Neural crest cell (in vitro differentiated cells): ENCODE data around the gene EPB41. TPM values are rescaled to one million over a fixed set of nuclear protein-coding genes. Genes with fewer than 3 reads are reported as not detected.

Experiments used
- DNase-seq: peaks from one replicate; pipeline ENCODE4 v3.0.0; 2021; ENCODE audit warnings: low read depth, mixed read lengths, low spot score
- H3K27ac Mint-ChIP-seq: one replicate; pipeline ENCODE4 v1.8.0; 2021; ENCODE audit warnings: mild to moderate bottlenecking, mixed read lengths; ENCODE audit not compliant: unreplicated experiment
- H3K27me3 Mint-ChIP-seq: 2 replicates; pipeline ENCODE4 v1.8.0; 2021; ENCODE audit warnings: low read depth, mild to moderate bottlenecking, mixed read lengths
- H3K36me3 Mint-ChIP-seq: 2 replicates; pipeline ENCODE4 v1.8.0; 2021; ENCODE audit warnings: low read depth, mild to moderate bottlenecking, mixed read lengths
- H3K4me1 Mint-ChIP-seq: 2 replicates; pipeline ENCODE4 v1.8.0; 2021; ENCODE audit warnings: mixed read lengths
- H3K4me3 Mint-ChIP-seq: one replicate; pipeline ENCODE4 v1.8.0; 2021; ENCODE audit warnings: mild to moderate bottlenecking, mixed read lengths
- H3K9me3 Mint-ChIP-seq: 2 replicates; pipeline ENCODE4 v1.8.0; 2021; ENCODE audit warnings: mixed read lengths
- CTCF ChIP-seq: fragments of 200-600 bp; sonication (generic); conservative IDR thresholded peaks from 2 replicates; pipeline ENCODE4 v1.5.0; 2021; ENCODE audit warnings: antibody characterized with exemption, mild to moderate bottlenecking
- total RNA-seq: library from RNA; stranded (reverse); gene quantifications from 2 replicates; pipeline ENCODE4 v1.2.1, GENCODE V29; 2021

Gene EPB41
- total RNA-seq, 1 donor from 2014 or later, result 108 TPM

DNA sequence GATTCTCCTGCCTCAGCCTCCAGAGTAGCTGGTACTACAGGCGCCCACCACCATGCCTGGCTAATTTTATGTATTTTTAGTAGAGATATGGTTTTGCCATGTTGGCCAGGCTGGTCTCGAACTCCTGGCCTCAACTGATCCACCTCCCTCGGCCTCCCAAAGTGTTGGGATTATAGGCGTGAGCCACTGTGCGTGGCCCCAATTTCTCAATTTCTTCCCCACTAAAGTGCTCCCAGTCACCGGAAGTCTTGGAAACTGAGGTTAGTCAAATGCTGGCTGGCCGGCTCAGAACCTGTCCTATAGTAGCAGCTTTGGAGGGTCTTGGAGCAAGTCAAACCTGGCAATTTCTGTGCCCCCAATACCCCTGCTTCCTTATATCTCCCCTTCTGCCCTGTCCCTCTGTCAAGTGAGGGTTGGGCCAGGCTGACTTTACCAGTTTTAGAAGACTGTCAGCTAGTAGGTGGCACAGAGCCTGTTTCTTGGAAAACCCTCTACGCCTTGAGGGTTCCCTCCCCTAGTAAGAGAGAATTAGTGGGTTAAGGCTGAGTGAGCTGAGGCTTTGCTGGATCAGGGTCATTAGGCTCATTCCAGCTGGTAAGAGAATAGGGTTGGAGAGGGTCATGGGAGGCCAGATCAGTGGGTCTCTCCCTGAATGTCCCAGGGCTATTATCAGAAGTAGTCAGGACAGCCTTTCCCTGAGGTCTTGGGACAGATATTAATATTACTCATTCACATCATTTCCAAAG, 8.3 kb upstream of the EPB41 start:
- Mint-ChIP-seq H3K27ac (peak overlapping the region; percentile 53), H3K9me3 (peaks cover 2% of the 10 kb centered on the region), H3K4me3 (no peak overlapping the region), H3K27me3 (no peaks in the 10 kb centered on the region), H3K36me3 (no peaks in the 10 kb centered on the region), H3K4me1 (peaks cover 11% of the 10 kb centered on the region)
- no peak for TF ChIP-seq CTCF
- DNase-seq, result no peak

DNA sequence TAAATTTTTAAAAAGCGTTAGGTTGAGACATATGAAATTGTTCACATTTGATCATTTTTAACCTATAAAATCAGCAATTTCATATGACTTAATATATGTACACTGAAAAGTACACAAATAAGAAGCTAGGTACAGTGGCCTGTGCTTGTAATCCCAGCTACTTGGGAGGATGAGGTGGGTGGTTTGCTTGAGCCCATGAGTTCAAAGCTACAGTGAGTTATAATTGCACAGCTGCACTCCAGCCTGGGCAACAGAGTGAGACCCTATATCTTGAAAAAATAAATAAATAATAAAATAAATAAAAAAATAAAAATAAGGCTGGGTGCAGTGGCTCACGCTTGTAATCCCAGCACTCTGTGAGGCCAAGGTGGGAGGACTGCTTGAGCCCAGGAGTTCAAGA, 5.2 kb upstream of the EPB41 start:
- no peak for TF ChIP-seq CTCF
- no peak for DNase-seq
- no peak overlapping the region for H3K4me3 Mint-ChIP-seq
- peaks cover 2% of the 10 kb centered on the region for H3K9me3 Mint-ChIP-seq
- H3K4me1 Mint-ChIP-seq, result peaks cover 20% of the 10 kb centered on the region
- H3K36me3 Mint-ChIP-seq, result no peaks in the 10 kb centered on the region
- no peak overlapping the region for H3K27ac Mint-ChIP-seq
- no peaks in the 10 kb centered on the region for H3K27me3 Mint-ChIP-seq

- H3K4me3 Mint-ChIP-seq, result peak overlapping the region; percentile 21
- no peaks in the 10 kb centered on the region for H3K9me3 Mint-ChIP-seq
- TF ChIP-seq CTCF, result no peak
- H3K36me3 Mint-ChIP-seq, result no peaks in the 10 kb centered on the region
- DNase-seq, result no peak
- H3K27ac Mint-ChIP-seq, result no peak overlapping the region
- peaks cover 27% of the 10 kb centered on the region for H3K4me1 Mint-ChIP-seq
- no peaks in the 10 kb centered on the region for H3K27me3 Mint-ChIP-seq
Measured at GRCh38 chr1:28910379-28911115, 3.8 kb upstream of the EPB41 start.

GRCh38 chr1:28913786-28914227, 562 bp upstream of the EPB41 start:
- no peak for DNase-seq
- no peaks in the 10 kb centered on the region for H3K27me3 Mint-ChIP-seq
- TF ChIP-seq CTCF, result no peak
- no peaks in the 10 kb centered on the region for H3K36me3 Mint-ChIP-seq
- H3K4me1 Mint-ChIP-seq, result peaks cover 38% of the 10 kb centered on the region
- peak overlapping the region; percentile 87 for H3K4me3 Mint-ChIP-seq
- no peaks in the 10 kb centered on the region for H3K9me3 Mint-ChIP-seq
- H3K27ac Mint-ChIP-seq, result peak overlapping the region; percentile 95

DNA sequence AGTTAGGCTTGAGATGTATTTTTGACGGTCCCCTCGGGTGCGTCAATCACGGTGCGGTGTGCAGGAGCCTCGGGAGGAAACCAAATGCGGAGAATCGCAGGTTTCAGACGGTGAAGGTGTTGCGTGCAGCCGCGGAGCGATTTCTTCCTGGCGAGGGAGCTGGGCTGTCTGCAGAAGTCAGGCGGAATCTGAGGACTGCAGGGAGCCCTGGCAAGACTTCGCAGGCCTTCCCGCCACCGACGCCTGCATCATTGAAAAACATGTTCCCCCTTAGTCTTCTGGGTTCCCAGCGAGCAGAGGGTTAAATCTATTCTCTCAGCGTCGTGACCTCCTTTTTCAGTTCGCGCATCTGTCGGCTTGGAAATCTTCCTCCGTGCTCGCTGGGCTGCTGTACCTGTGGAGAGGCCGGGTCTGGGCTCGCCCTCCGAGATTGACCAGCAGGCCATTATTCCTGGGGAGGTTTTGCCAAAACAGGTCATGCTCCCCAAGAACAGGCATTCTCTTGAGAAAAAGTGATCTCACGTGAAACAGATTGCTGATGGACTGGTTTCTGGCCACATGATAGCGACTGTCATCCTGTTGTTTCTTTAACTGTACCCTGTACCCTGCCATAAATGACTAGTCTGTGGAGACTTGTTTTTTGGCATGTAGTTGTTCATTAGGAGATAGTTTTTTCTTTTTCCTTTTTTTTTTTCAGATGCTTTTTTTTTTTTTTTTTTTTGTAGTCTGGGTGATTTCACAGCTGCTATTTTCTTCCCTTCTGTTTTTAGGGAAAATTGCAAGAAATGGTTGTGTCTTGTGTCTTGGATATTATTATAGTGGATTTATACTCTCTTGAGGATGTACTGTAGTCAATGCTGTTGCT, 894 bp downstream of the EPB41 start:
- H3K9me3 Mint-ChIP-seq, result no peaks in the 10 kb centered on the region
- H3K36me3 Mint-ChIP-seq, result no peaks in the 10 kb centered on the region
- H3K4me3 Mint-ChIP-seq, result peak overlapping the region; percentile 99
- DNase-seq, result peak; percentile 32
- H3K27me3 Mint-ChIP-seq, result no peaks in the 10 kb centered on the region
- no peak for TF ChIP-seq CTCF
- peak overlapping the region; percentile 99 for H3K27ac Mint-ChIP-seq
- peaks cover 42% of the 10 kb centered on the region for H3K4me1 Mint-ChIP-seq
